ENCODE measurements around the gene LCK. TPM values are rescaled to one million over a fixed set of nuclear protein-coding genes. Genes with fewer than 3 reads are reported as not detected.
"Not testable (repeated sequence)": the region's sequence is repeated elsewhere in the genome, so short reads cannot be mapped to it uniquely, and the experiment has no call there.

Gene LCK
- polyA plus RNA-seq, 3 donors = 4.2 to 6.5 (median 5.0) TPM

GRCh38 chr1:32273391-32274208 is 22.5 kb downstream of the LCK start:
- no peak for DNase-seq

- DNase-seq = no peak
Measured at GRCh38 chr1:32274646-32275340, 23.7 kb downstream of the LCK start.

GRCh38 chr1:32275424-32275823 is 24.4 kb downstream of the LCK start:
- DNase-seq = no peak

GRCh38 chr1:32276032-32276782 is 25.1 kb downstream of the LCK start:
- no peak for DNase-seq

- DNase-seq = not testable (repeated sequence)
Measured at GRCh38 chr1:32284777-32285176, 33.7 kb downstream of the LCK start.

- no peak for DNase-seq
Measured at GRCh38 chr1:32285658-32286057, 34.6 kb downstream of the LCK start.

GRCh38 chr1:32286763-32287162 is 35.7 kb downstream of the LCK start:
- no peak for DNase-seq

GRCh38 chr1:32289256-32289655 is 38.2 kb downstream of the LCK start:
- DNase-seq = no peak

- no peak for DNase-seq
Measured at GRCh38 chr1:32291145-32291707, 40.2 kb downstream of the LCK start.

GRCh38 chr1:32291708-32292538 is 40.9 kb downstream of the LCK start, which contains the start of gene HDAC1:
TSS of gene HDAC1 (plus strand) at chr1:32292083. CDS start at chr1:32292170, 87 bp downstream.
- peak; percentile 94 for DNase-seq

GRCh38 chr1:32298211-32298610 is 47.1 kb downstream of the LCK start:
- not testable (repeated sequence) for DNase-seq

GRCh38 chr1:32299327-32299726 is 48.3 kb downstream of the LCK start:
- no peak for DNase-seq

GRCh38 chr1:32303358-32303757 is 52.3 kb downstream of the LCK start:
- DNase-seq = no peak

- DNase-seq = no peak
Measured at GRCh38 chr1:32303997-32304622, 53.0 kb downstream of the LCK start.

- DNase-seq = no peak
Measured at GRCh38 chr1:32305310-32305709, 54.2 kb downstream of the LCK start.

- DNase-seq = no peak
Measured at GRCh38 chr1:32307324-32307723, 56.3 kb downstream of the LCK start.

- no peak for DNase-seq
Measured at GRCh38 chr1:32309960-32310359, 58.9 kb downstream of the LCK start.

- no peak for DNase-seq
Measured at GRCh38 chr1:32311709-32312393, 60.8 kb downstream of the LCK start.

GRCh38 chr1:32316903-32317277 is 65.8 kb downstream of the LCK start:
- DNase-seq = no peak
